H9 (cell line): ENCODE measurements around the gene TBC1D4. TPM values are rescaled to one million over a fixed set of nuclear protein-coding genes. Genes with fewer than 3 reads are reported as not detected.

ENCODE experiments used
- DNase-seq: peaks from one replicate; pipeline ENCODE4 v3.0.0-alpha.2; 2017
- H2AFZ ChIP-seq: one replicate; pipeline ENCODE4 v1.6.1; 2013; ENCODE audit warnings: mild to moderate bottlenecking, low read length, control low read depth, moderate library complexity
- H2AK5ac ChIP-seq: 2 replicates; pipeline ENCODE4 v1.6.1; 2013; ENCODE audit warnings: low read length, control low read depth, mixed read lengths; ENCODE audit not compliant: insufficient read length
- H2BK120ac ChIP-seq: one replicate; pipeline ENCODE4 v1.6.1; 2013; ENCODE audit warnings: low read depth, mild to moderate bottlenecking, low read length, control low read depth, inconsistent platforms; ENCODE audit not compliant: poor library complexity, severe bottlenecking
- H2BK12ac ChIP-seq: 2 replicates; pipeline ENCODE4 v1.6.1; 2013; ENCODE audit warnings: low read length, control low read depth, mixed read lengths, low read depth; ENCODE audit not compliant: insufficient read length
- H2BK15ac ChIP-seq: 2 replicates; pipeline ENCODE4 v1.6.1; 2013; ENCODE audit warnings: low read depth, low read length, control low read depth
- H2BK20ac ChIP-seq: one replicate; pipeline ENCODE4 v1.6.1; 2013; ENCODE audit warnings: low read depth, mild to moderate bottlenecking, low read length, control low read depth, inconsistent platforms; ENCODE audit not compliant: poor library complexity, severe bottlenecking
- H2BK5ac ChIP-seq: 2 replicates; pipeline ENCODE4 v1.6.1; 2013; ENCODE audit warnings: low read length, control low read depth, mixed read lengths; ENCODE audit not compliant: insufficient read length
- H3K14ac ChIP-seq: 2 replicates; pipeline ENCODE4 v1.6.1; 2013; ENCODE audit warnings: low read length, control low read depth; ENCODE audit not compliant: insufficient read depth
- H3K18ac ChIP-seq: 2 replicates; pipeline ENCODE4 v1.6.1; 2013; ENCODE audit warnings: low read depth, mild to moderate bottlenecking, mixed read lengths, low read length, control low read depth; ENCODE audit not compliant: insufficient read length
- H3K23ac ChIP-seq: 2 replicates; pipeline ENCODE4 v1.6.1; 2013; ENCODE audit warnings: low read length, control low read depth, mixed read lengths, low read depth; ENCODE audit not compliant: insufficient read length
- H3K23me2 ChIP-seq: 2 replicates; pipeline ENCODE4 v1.6.1; 2013; ENCODE audit warnings: low read depth, mild to moderate bottlenecking, mixed read lengths, low read length, control low read depth; ENCODE audit not compliant: insufficient read length, poor library complexity, severe bottlenecking
- H3K27ac ChIP-seq: 2 replicates; pipeline ENCODE4 v1.5.1; 2013; ENCODE audit warnings: low read length, control low read depth, mixed read lengths, low read depth; ENCODE audit not compliant: insufficient read length
- H3K27me3 ChIP-seq: 2 replicates; pipeline ENCODE4 v1.6.1; 2013; ENCODE audit warnings: low read length, control low read depth, inconsistent platforms; ENCODE audit not compliant: insufficient read depth
- H3K4ac ChIP-seq: 2 replicates; pipeline ENCODE4 v1.6.1; 2013; ENCODE audit warnings: low read depth, mild to moderate bottlenecking, control low read depth, inconsistent platforms, low read length, moderate library complexity
- H3K4me1 ChIP-seq: 2 replicates; pipeline ENCODE4 v1.6.1; 2013; ENCODE audit warnings: low read length, control low read depth, inconsistent platforms; ENCODE audit not compliant: insufficient read depth
- H3K4me2 ChIP-seq: 2 replicates; pipeline ENCODE4 v1.6.1; 2013; ENCODE audit warnings: low read length, control low read depth, mixed read lengths; ENCODE audit not compliant: insufficient read length, insufficient read depth
- H3K56ac ChIP-seq: 2 replicates; pipeline ENCODE4 v1.6.1; 2013; ENCODE audit warnings: low read depth, mild to moderate bottlenecking, mixed read lengths, low read length, control low read depth; ENCODE audit not compliant: insufficient read length
- H3K79me1 ChIP-seq: 2 replicates; pipeline ENCODE4 v1.6.1; 2013; ENCODE audit warnings: low read depth, mild to moderate bottlenecking, moderate library complexity, low read length, control low read depth, inconsistent platforms; ENCODE audit not compliant: insufficient read depth, poor library complexity, severe bottlenecking
- H3K79me2 ChIP-seq: 2 replicates; pipeline ENCODE4 v1.6.1; 2013; ENCODE audit warnings: low read length, control low read depth, inconsistent platforms; ENCODE audit not compliant: insufficient read depth
- H3K9ac ChIP-seq: 2 replicates; pipeline ENCODE4 v1.6.1; 2013; ENCODE audit warnings: low read length, control low read depth, mixed read lengths; ENCODE audit not compliant: insufficient read length; ENCODE audit errors: extremely low read depth
- H3K9me3 ChIP-seq: one replicate; pipeline ENCODE4 v1.6.1; 2013; ENCODE audit warnings: low read depth, low read length, inconsistent platforms; ENCODE audit not compliant: control insufficient read depth
- H3T11ph ChIP-seq: one replicate; pipeline ENCODE4 v1.6.1; 2013; ENCODE audit warnings: mild to moderate bottlenecking, low read length, control low read depth, inconsistent platforms
- H4K20me1 ChIP-seq: one replicate; pipeline ENCODE4 v1.6.1; 2013; ENCODE audit not compliant: control insufficient read depth, insufficient read length, insufficient read depth
- H4K5ac ChIP-seq: 2 replicates; pipeline ENCODE4 v1.6.1; 2013; ENCODE audit warnings: low read depth, mild to moderate bottlenecking, mixed read lengths, low read length, control low read depth; ENCODE audit not compliant: insufficient read length
- H4K8ac ChIP-seq: replicated peaks from 2 replicates; pipeline ENCODE4 v1.6.1; 2013; ENCODE audit warnings: low read length, control low read depth, mixed read lengths, low read depth; ENCODE audit not compliant: insufficient read length
- H4K91ac ChIP-seq: 2 replicates; pipeline ENCODE4 v1.6.1; 2013; ENCODE audit warnings: low read depth, mild to moderate bottlenecking, moderate library complexity, mixed read lengths, low read length, control low read depth; ENCODE audit not compliant: insufficient read length
- H3K27ac Mint-ChIP-seq, 3 experiments: 2 replicates in 2 of 3; 3 replicates in 1 of 3; pipeline ENCODE4 v1.8.0; 2020 to 2021; ENCODE audit warnings: mixed read lengths in 3 of 3, mild to moderate bottlenecking in 1 of 3, moderate library complexity in 1 of 3
- H3K27me3 Mint-ChIP-seq: 2 replicates; pipeline ENCODE4 v1.8.0; 2021; ENCODE audit warnings: low read depth, mild to moderate bottlenecking, moderate library complexity, mixed read lengths
- H3K36me3 Mint-ChIP-seq, 3 experiments: 2 replicates in 2 of 3; 3 replicates in 1 of 3; pipeline ENCODE4 v1.8.0; 2020 to 2021; ENCODE audit warnings: low read depth in 3 of 3, mixed read lengths in 3 of 3; ENCODE audit not compliant: insufficient read depth in 1 of 3
- H3K4me1 Mint-ChIP-seq, 2 experiments: 2 replicates each; pipeline ENCODE4 v1.8.0; 2020; ENCODE audit warnings: mixed read lengths in 2 of 2
- H3K4me3 Mint-ChIP-seq, 2 experiments: 2 replicates in 1 of 2; 3 replicates in 1 of 2; pipeline ENCODE4 v1.8.0; 2020 to 2021; ENCODE audit warnings: mild to moderate bottlenecking in 2 of 2, mixed read lengths in 2 of 2, moderate library complexity in 1 of 2
- H3K9me3 Mint-ChIP-seq, 2 experiments: 2 replicates in 1 of 2; 3 replicates in 1 of 2; pipeline ENCODE4 v1.8.0; 2020; ENCODE audit warnings: mild to moderate bottlenecking in 2 of 2, mixed read lengths in 2 of 2, moderate library complexity in 1 of 2
- CTCF ChIP-seq: fragments of 200-600 bp; sonication (generic); conservative IDR thresholded peaks from 3 replicates; pipeline ENCODE4 v1.8.0; 2021; ENCODE audit warnings: antibody characterized with exemption, mild to moderate bottlenecking
- WGBS: extraction: QIAGEN DNeasy Blood & Tissue Kit; methylation state at CpG from one replicate; pipeline ENCODE4 v1.1.7; 2013; ENCODE audit warnings: missing lambda C conversion rate, low lambda C conversion rate, mixed read lengths; ENCODE audit not compliant: insufficient read length; ENCODE audit errors: extremely low coverage; 5-methylcytosine and 5-hydroxymethylcytosine counted together
- total RNA-seq: library from RNA; stranded (reverse); gene quantifications from 2 replicates; pipeline ENCODE4 v1.2.1, GENCODE V29; 2021

Gene TBC1D4
- total RNA-seq, 1 experiment from 2014 or later, result 10.5 TPM

GRCh38 chr13:75445717-75446499 is 36.1 kb downstream of the TBC1D4 start:
- no peaks in the 10 kb centered on the region for H3K23me2 ChIP-seq
- Mint-ChIP-seq H3K9me3 (peaks cover 4 to 6% of the 10 kb centered on the region in 2 experiments; a peak in 3 of 5 replicates), H3K4me3 (no peak overlapping the region), H3K4me1 (peaks cover 7 to 8% of the 10 kb centered on the region in 2 experiments), H3K27ac (no peak overlapping the region), H3K36me3 (peaks cover 0 to 21% (median 0%) of the 10 kb centered on the region in 3 experiments; a peak in 2 of 7 replicates), H3K27me3 (no peaks in the 10 kb centered on the region)
- H2BK20ac ChIP-seq, result no peak overlapping the region
- no peak overlapping the region for H2BK120ac ChIP-seq
- H3K9me3 ChIP-seq, result no peaks in the 10 kb centered on the region
- no peak overlapping the region for H2AFZ ChIP-seq
- H3K9ac ChIP-seq, result no peak overlapping the region
- no peaks in the 10 kb centered on the region for H3K4me1 ChIP-seq
- H3T11ph ChIP-seq, result no peak overlapping the region
- H4K8ac ChIP-seq, result no peak overlapping the region
- H2BK5ac ChIP-seq, result no peak overlapping the region
- H3K56ac ChIP-seq, result no peak overlapping the region
- no peaks in the 10 kb centered on the region for H3K27me3 ChIP-seq
- TF ChIP-seq CTCF, result no peak
- no peak for DNase-seq
- WGBS, result no CpG with 5 or more reads among the region's 7 CpGs
- no peak overlapping the region for H2AK5ac ChIP-seq
- H3K4me2 ChIP-seq, result no peak overlapping the region
- no peak overlapping the region for H3K4ac ChIP-seq
- H3K14ac ChIP-seq, result no peak overlapping the region
- no peak overlapping the region for H2BK15ac ChIP-seq
- H3K79me1 ChIP-seq, result no peaks in the 10 kb centered on the region
- H2BK12ac ChIP-seq, result no peak overlapping the region
- H3K18ac ChIP-seq, result no peak overlapping the region
- H3K23ac ChIP-seq, result no peak overlapping the region
- H4K91ac ChIP-seq, result no peak overlapping the region
- H3K79me2 ChIP-seq, result no peaks in the 10 kb centered on the region
- no peaks in the 10 kb centered on the region for H4K20me1 ChIP-seq
- H3K27ac ChIP-seq, result no peak overlapping the region
- no peak overlapping the region for H4K5ac ChIP-seq
